Mammary epithelial cell (primary cell): ENCODE results near the gene GBE1.

Experiments
- CTCF ChIP-seq, 2 donors: IDR thresholded peaks in 1 of 2; conservative IDR thresholded peaks in 1 of 2; 2 replicates each; pipeline ENCODE4 v1.5.1; 2011 to 2012; ENCODE audit warnings: inconsistent platforms in 2 of 2, low read length in 2 of 2, mild to moderate bottlenecking in 2 of 2, control low read depth in 1 of 2, low read depth in 1 of 2; ENCODE audit not compliant: insufficient read depth in 1 of 2; ENCODE audit errors: extremely low read depth in 1 of 2
- EZH2 ChIP-seq: IDR thresholded peaks from 2 replicates; pipeline ENCODE4 v1.6.1; 2012; ENCODE audit warnings: low read length, inconsistent platforms, borderline replicate concordance

- TF ChIP-seq CTCF (conservative IDR thresholded peaks at IDR 0.05 in 1 of 2, IDR thresholded peaks at IDR 0.05 in 1 of 2; ENCODE audit: extremely low read depth in 1 of 2, insufficient read depth in 1 of 2, low read depth in 1 of 2, low read length in 2 of 2) (no peak), EZH2 (no peak)
Observed at GRCh38 chr3:81459733-81460132, 301.7 kb downstream of the GBE1 start.
